Liver (tissue), 9 donors: ENCODE data around the gene KCNIP4. TPM values are rescaled to one million over a fixed set of nuclear protein-coding genes. Genes with fewer than 3 reads are reported as not detected.

ENCODE experiments used
- DNase-seq: peaks from one replicate; pipeline ENCODE4 v3.0.0-alpha.2; 2017; ENCODE audit warnings: low spot score
- H3K27ac ChIP-seq, 2 donors: one replicate each; pipeline ENCODE4 v1.7.0; 2013; ENCODE audit warnings: inconsistent platforms in 2 of 2, low read length in 2 of 2, control low read depth in 1 of 2, low read depth in 1 of 2, mild to moderate bottlenecking in 1 of 2
- H3K27me3 ChIP-seq, 4 donors: one replicate each; pipeline versions ENCODE4 v1.6.1 to v1.7.0; 2013; ENCODE audit warnings: low read length in 3 of 4, inconsistent platforms in 1 of 4, mild to moderate bottlenecking in 1 of 4, moderate library complexity in 1 of 4; ENCODE audit not compliant: control insufficient read depth in 4 of 4, insufficient read depth in 4 of 4
- H3K36me3 ChIP-seq, 4 donors: one replicate each; pipeline versions ENCODE4 v1.6.1 to v1.7.0; 2013; ENCODE audit warnings: low read length in 3 of 4, mild to moderate bottlenecking in 3 of 4, low read depth in 1 of 4, moderate library complexity in 1 of 4; ENCODE audit not compliant: control insufficient read depth in 4 of 4, insufficient read depth in 3 of 4
- H3K4me1 ChIP-seq, 4 donors: one replicate each; pipeline versions ENCODE4 v1.6.1 to v1.7.0; 2013; ENCODE audit warnings: low read length in 3 of 4, mild to moderate bottlenecking in 3 of 4, moderate library complexity in 1 of 4; ENCODE audit not compliant: control insufficient read depth in 4 of 4, insufficient read depth in 4 of 4
- H3K4me3 ChIP-seq, 3 donors: one replicate each; pipeline versions ENCODE4 v1.6.1 to v1.7.0; 2013; ENCODE audit warnings: low read length in 3 of 3, control low read depth in 1 of 3, low read depth in 1 of 3, mild to moderate bottlenecking in 1 of 3
- H3K9ac ChIP-seq, 2 donors: one replicate each; pipeline ENCODE4 v1.7.0; 2013; ENCODE audit warnings: low read length in 2 of 2, mild to moderate bottlenecking in 2 of 2, moderate library complexity in 2 of 2, control low read depth in 1 of 2, low read depth in 1 of 2
- H3K9me3 ChIP-seq, 4 donors: one replicate each; pipeline versions ENCODE4 v1.6.1 to v1.7.0; 2013; ENCODE audit warnings: low read length in 3 of 4; ENCODE audit not compliant: control insufficient read depth in 4 of 4
- EGR1 ChIP-seq, 2 donors: IDR thresholded peaks; 2 replicates each; pipeline ENCODE4 v1.6.1; 2016 to 2018; ENCODE audit warnings: antibody characterized with exemption in 2 of 2, low read depth in 2 of 2
- FOXA1 ChIP-seq: IDR thresholded peaks from 2 replicates; pipeline ENCODE4 v1.6.1; 2016; ENCODE audit warnings: antibody characterized with exemption
- FOXA2 ChIP-seq: IDR thresholded peaks from 2 replicates; pipeline ENCODE4 v1.6.1; 2016; ENCODE audit warnings: antibody characterized with exemption
- GABPA ChIP-seq, 2 donors: IDR thresholded peaks in 1 of 2; conservative IDR thresholded peaks in 1 of 2; 2 replicates each; pipeline ENCODE4 v1.6.1; 2016; ENCODE audit warnings: antibody characterized with exemption in 2 of 2, mild to moderate bottlenecking in 1 of 2, moderate library complexity in 1 of 2
- HNF4A ChIP-seq, 2 donors: conservative IDR thresholded peaks; 2 replicates each; pipeline ENCODE4 v1.6.1; 2016; ENCODE audit warnings: antibody characterized with exemption in 2 of 2, mild to moderate bottlenecking in 2 of 2
- HNF4G ChIP-seq: IDR thresholded peaks from 2 replicates; pipeline ENCODE4 v1.6.1; 2016; ENCODE audit warnings: antibody characterized with exemption
- JUND ChIP-seq, 2 donors: IDR thresholded peaks; 2 replicates each; pipeline ENCODE4 v1.6.1; 2016; ENCODE audit warnings: antibody characterized with exemption in 2 of 2
- NR2F2 ChIP-seq: IDR thresholded peaks from 2 replicates; pipeline ENCODE4 v1.6.1; 2016; ENCODE audit warnings: antibody characterized with exemption
- RAD21 ChIP-seq, 2 donors: IDR thresholded peaks; 2 replicates each; pipeline ENCODE4 v1.6.1; 2016; ENCODE audit warnings: antibody characterized with exemption in 2 of 2, mild to moderate bottlenecking in 2 of 2
- RXRA ChIP-seq, 2 donors: IDR thresholded peaks; 2 replicates each; pipeline ENCODE4 v1.6.1; 2017 to 2018; ENCODE audit warnings: antibody characterized with exemption in 2 of 2, mild to moderate bottlenecking in 1 of 2
- SP1 ChIP-seq: IDR thresholded peaks from 2 replicates; pipeline ENCODE4 v1.6.1; 2018; ENCODE audit warnings: antibody characterized with exemption, mild to moderate bottlenecking
- TAF1 ChIP-seq: conservative IDR thresholded peaks from 2 replicates; pipeline ENCODE4 v1.6.1; 2016; ENCODE audit warnings: antibody characterized with exemption, mild to moderate bottlenecking
- YY1 ChIP-seq: IDR thresholded peaks from 2 replicates; pipeline ENCODE4 v1.6.1; 2016; ENCODE audit warnings: antibody characterized with exemption, mild to moderate bottlenecking
- WGBS: extraction: QIAGEN DNeasy Blood & Tissue Kit; methylation state at CpG from one replicate; pipeline ENCODE4 v1.1.7; 2013; 5-methylcytosine and 5-hydroxymethylcytosine counted together
- polyA plus RNA-seq, 2 donors: library from polyadenylated mRNA; stranded (reverse) in 1 of 2; unstranded in 1 of 2; fragments of 200-250 nt in 1 of 2; fragments of >200 nt in 1 of 2; fragmentation: Nextera tagmentation in 1 of 2; extraction: Ambion mirVana in 1 of 2; gene quantifications; one replicate each; pipeline versions ENCODE4 v1.2.1 to v1.2.3, GENCODE V29; 2013 to 2015
- total RNA-seq, 2 donors: library from RNA; depleted of rRNA; stranded (reverse); fragments of >200 nt; gene quantifications; one replicate each; pipeline ENCODE4 v1.2.3, GENCODE V29; 2014
- TF ChIP-seq, protein P1 (sequence below): IDR thresholded peaks from 2 replicates; pipeline ENCODE4 v1.6.1; 2016; ENCODE audit warnings: antibody characterized with exemption
- TF ChIP-seq, protein P2 (sequence below): IDR thresholded peaks from 2 replicates; pipeline ENCODE4 v1.6.1; 2016; ENCODE audit warnings: antibody characterized with exemption
- TF ChIP-seq, protein P3 (sequence below): IDR thresholded peaks from 2 replicates; pipeline ENCODE4 v1.6.1; 2016; ENCODE audit warnings: antibody characterized with exemption, mild to moderate bottlenecking
- TF ChIP-seq, protein P4 (sequence below): IDR thresholded peaks from 2 replicates; pipeline ENCODE4 v1.6.1; 2016; ENCODE audit warnings: antibody characterized with exemption
- TF ChIP-seq, protein P5 (sequence below): fragments of 150-350 bp; IDR thresholded peaks from 2 replicates; pipeline ENCODE4 v1.5.1; 2017; ENCODE audit warnings: improper control_type of control experiment, low read depth, low read length; ENCODE audit not compliant: missing input control
- donor health status: healthy.
- donor health status: healthy.
- donor health status: healthy.
- donor health status: healthy.
- donor health status: healthy.

KCNIP4 gene
- total and polyA plus RNA-seq, 4 donors = 0.08 to 0.14 TPM; not detected in 2

DNA sequence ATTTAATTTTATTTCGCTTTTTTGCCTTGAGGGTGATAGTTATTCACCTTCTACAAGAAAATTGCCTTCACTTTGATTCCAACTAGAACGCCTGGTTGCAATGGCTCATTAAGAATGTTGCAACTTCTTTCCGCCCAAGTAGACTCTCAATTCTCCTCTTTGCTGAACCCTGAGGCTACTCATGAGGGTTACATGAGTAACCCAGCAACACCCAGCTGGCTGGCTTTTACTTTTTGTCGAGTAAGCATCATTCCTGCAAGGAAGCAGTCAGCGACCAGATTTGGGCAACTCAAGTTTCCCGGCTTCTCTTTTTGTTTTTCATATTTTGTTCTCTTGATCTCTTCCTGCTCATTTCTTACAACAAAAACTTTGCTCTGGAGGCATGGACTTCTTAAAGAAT, 752.9 kb downstream of the KCNIP4 start:
- TF ChIP-seq, protein P1, sequence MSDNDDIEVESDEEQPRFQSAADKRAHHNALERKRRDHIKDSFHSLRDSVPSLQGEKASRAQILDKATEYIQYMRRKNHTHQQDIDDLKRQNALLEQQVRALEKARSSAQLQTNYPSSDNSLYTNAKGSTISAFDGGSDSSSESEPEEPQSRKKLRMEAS = no peak
- TF ChIP-seq, protein P2, sequence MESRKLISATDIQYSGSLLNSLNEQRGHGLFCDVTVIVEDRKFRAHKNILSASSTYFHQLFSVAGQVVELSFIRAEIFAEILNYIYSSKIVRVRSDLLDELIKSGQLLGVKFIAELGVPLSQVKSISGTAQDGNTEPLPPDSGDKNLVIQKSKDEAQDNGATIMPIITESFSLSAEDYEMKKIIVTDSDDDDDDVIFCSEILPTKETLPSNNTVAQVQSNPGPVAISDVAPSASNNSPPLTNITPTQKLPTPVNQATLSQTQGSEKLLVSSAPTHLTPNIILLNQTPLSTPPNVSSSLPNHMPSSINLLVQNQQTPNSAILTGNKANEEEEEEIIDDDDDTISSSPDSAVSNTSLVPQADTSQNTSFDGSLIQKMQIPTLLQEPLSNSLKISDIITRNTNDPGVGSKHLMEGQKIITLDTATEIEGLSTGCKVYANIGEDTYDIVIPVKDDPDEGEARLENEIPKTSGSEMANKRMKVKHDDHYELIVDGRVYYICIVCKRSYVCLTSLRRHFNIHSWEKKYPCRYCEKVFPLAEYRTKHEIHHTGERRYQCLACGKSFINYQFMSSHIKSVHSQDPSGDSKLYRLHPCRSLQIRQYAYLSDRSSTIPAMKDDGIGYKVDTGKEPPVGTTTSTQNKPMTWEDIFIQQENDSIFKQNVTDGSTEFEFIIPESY = no peak
- TF ChIP-seq JUND (IDR thresholded peaks at IDR 0.05) (no peak), SP1 (no peak), FOXA1 (no peak), EGR1 (IDR thresholded peaks at IDR 0.05; ENCODE audit: low read depth in 2 of 2) (no peak), FOXA2 (no peak), GABPA (IDR thresholded peaks at IDR 0.05 in 1 of 2, conservative IDR thresholded peaks at IDR 0.05 in 1 of 2) (no peak), RXRA (IDR thresholded peaks at IDR 0.05) (no peak), NR2F2 (no peak), HNF4A (conservative IDR thresholded peaks at IDR 0.05) (no peak), RAD21 (IDR thresholded peaks at IDR 0.05) (no peak), TAF1 (no peak), YY1 (no peak), HNF4G (no peak)
- TF ChIP-seq, protein P3, sequence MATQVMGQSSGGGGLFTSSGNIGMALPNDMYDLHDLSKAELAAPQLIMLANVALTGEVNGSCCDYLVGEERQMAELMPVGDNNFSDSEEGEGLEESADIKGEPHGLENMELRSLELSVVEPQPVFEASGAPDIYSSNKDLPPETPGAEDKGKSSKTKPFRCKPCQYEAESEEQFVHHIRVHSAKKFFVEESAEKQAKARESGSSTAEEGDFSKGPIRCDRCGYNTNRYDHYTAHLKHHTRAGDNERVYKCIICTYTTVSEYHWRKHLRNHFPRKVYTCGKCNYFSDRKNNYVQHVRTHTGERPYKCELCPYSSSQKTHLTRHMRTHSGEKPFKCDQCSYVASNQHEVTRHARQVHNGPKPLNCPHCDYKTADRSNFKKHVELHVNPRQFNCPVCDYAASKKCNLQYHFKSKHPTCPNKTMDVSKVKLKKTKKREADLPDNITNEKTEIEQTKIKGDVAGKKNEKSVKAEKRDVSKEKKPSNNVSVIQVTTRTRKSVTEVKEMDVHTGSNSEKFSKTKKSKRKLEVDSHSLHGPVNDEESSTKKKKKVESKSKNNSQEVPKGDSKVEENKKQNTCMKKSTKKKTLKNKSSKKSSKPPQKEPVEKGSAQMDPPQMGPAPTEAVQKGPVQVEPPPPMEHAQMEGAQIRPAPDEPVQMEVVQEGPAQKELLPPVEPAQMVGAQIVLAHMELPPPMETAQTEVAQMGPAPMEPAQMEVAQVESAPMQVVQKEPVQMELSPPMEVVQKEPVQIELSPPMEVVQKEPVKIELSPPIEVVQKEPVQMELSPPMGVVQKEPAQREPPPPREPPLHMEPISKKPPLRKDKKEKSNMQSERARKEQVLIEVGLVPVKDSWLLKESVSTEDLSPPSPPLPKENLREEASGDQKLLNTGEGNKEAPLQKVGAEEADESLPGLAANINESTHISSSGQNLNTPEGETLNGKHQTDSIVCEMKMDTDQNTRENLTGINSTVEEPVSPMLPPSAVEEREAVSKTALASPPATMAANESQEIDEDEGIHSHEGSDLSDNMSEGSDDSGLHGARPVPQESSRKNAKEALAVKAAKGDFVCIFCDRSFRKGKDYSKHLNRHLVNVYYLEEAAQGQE = no peak
- TF ChIP-seq, protein P4, sequence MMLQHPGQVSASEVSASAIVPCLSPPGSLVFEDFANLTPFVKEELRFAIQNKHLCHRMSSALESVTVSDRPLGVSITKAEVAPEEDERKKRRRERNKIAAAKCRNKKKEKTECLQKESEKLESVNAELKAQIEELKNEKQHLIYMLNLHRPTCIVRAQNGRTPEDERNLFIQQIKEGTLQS = no peak
- TF ChIP-seq, protein P5, sequence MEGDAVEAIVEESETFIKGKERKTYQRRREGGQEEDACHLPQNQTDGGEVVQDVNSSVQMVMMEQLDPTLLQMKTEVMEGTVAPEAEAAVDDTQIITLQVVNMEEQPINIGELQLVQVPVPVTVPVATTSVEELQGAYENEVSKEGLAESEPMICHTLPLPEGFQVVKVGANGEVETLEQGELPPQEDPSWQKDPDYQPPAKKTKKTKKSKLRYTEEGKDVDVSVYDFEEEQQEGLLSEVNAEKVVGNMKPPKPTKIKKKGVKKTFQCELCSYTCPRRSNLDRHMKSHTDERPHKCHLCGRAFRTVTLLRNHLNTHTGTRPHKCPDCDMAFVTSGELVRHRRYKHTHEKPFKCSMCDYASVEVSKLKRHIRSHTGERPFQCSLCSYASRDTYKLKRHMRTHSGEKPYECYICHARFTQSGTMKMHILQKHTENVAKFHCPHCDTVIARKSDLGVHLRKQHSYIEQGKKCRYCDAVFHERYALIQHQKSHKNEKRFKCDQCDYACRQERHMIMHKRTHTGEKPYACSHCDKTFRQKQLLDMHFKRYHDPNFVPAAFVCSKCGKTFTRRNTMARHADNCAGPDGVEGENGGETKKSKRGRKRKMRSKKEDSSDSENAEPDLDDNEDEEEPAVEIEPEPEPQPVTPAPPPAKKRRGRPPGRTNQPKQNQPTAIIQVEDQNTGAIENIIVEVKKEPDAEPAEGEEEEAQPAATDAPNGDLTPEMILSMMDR = no peak
- 79% methylated on average over 6 of the region's 6 CpGs for WGBS
- Histone ChIP-seq H3K27me3 (no peaks in the 10 kb centered on the region), H3K4me1 (no peaks in the 10 kb centered on the region), H3K4me3 (no peak overlapping the region), H3K9me3 (no peaks in the 10 kb centered on the region), H3K9ac (no peak overlapping the region), H3K36me3 (no peaks in the 10 kb centered on the region), H3K27ac (no peak overlapping the region)
- DNase-seq = no peak
